Measurements from ENCODE around the gene SMYD1.

SMYD1 gene

GRCh38 chr2:88144271-88144670 is 76.6 kb downstream of the SMYD1 start:
- intact Hi-C loops (cut with micrococcal nuclease), result no loop called here
- no peak overlapping the region for H3K27ac Mint-ChIP-seq
- no peak overlapping the region for H3K4me3 Mint-ChIP-seq
- no peaks in the 10 kb centered on the region for H3K36me3 Mint-ChIP-seq (ENCODE audit: low read depth)
- H3K27me3 Mint-ChIP-seq, result peaks cover 7% of the 10 kb centered on the region
- H3K4me1 Mint-ChIP-seq (ENCODE audit: low read depth), result no peaks in the 10 kb centered on the region
- peaks cover 42% of the 10 kb centered on the region for H3K9me3 Mint-ChIP-seq

DNA sequence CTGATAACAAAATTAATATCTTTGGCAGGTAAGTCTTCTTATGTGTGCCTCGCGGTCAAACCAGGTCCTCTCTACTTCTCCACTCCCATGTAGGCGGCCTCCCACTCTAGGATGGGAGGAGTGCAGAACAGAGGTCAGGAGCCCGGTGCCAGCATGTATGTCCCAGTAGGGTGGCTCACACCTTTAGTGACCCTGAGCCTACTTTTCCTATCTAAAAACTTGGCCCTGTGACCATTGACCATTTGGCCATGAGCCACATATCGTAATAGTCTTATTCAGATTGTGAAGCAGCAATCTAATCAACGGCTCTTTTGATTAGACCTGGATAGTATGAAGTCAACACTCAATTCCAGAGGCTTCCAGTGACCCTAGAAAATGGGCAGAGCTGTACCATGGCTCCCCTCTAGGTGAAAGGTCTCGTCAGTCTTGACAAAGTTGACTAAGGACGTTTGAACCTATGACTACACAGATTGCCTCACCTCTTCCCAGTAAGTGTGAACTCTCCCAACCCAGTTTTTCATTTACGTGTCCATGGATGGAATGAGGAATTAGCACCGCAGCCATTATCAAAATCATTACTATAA is 77.4 kb downstream of the SMYD1 start:
- intact Hi-C loops (cut with micrococcal nuclease), result no loop called here
- Mint-ChIP-seq H3K27me3 (peaks cover 7% of the 10 kb centered on the region), H3K36me3 (ENCODE audit: low read depth) (no peaks in the 10 kb centered on the region), H3K4me1 (ENCODE audit: low read depth) (no peaks in the 10 kb centered on the region), H3K9me3 (peaks cover 47% of the 10 kb centered on the region), H3K4me3 (no peak overlapping the region), H3K27ac (no peak overlapping the region)

DNA sequence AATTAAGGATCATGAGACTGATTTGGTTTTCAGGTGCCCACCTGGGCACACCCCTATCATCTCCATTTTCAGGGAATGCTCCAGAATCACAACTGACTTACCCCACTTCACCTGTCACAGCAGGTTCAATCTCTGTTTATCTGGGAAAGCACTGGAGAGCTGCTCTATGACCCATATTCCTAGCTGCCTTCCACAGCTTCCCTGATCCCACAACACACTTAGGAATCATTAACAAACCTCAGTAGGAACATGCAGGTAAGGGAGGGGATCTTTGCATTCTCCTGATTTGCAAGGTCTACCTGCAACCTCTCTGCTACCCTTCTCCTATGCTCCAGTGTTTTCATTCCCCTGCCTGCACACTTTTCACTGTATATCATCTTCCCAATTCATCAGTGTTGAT is 79.0 kb downstream of the SMYD1 start:
- H3K27ac Mint-ChIP-seq, result no peak overlapping the region
- intact Hi-C loops (cut with micrococcal nuclease), result no loop called here

DNA sequence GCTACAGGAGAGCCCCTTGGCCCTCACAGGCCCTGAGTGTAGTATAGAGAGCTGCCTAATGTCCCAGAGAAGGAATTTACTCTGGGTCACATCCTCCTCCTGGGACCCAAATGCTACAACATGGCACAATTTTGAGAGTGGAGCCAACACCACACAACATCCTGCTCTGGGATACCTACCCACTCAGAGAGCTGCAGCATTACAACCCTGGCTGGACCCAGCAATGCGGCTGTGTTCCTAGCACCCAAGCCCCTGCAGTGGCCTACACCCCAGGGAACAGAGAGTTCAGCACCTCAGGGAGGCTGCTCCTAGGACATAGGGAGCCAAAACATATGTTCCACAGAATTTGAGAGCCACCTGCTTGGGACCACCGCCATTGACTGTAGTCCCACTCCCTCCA is 79.5 kb downstream of the SMYD1 start:
- Mint-ChIP-seq H3K36me3 (ENCODE audit: low read depth) (no peaks in the 10 kb centered on the region), H3K4me1 (ENCODE audit: low read depth) (no peaks in the 10 kb centered on the region), H3K27me3 (peaks cover under 1% of the 10 kb centered on the region), H3K27ac (no peak overlapping the region), H3K9me3 (peaks cover 45% of the 10 kb centered on the region), H3K4me3 (no peak overlapping the region)
- intact Hi-C loops (cut with micrococcal nuclease), result no loop called here

More for the DNA sequence above, 79.0 kb downstream of the SMYD1 start:
- H3K36me3 Mint-ChIP-seq (ENCODE audit: low read depth), result no peaks in the 10 kb centered on the region
- H3K4me3 Mint-ChIP-seq, result no peak overlapping the region
- H3K27me3 Mint-ChIP-seq, result peaks cover 2% of the 10 kb centered on the region
- H3K9me3 Mint-ChIP-seq, result peaks cover 46% of the 10 kb centered on the region
- no peaks in the 10 kb centered on the region for H3K4me1 Mint-ChIP-seq (ENCODE audit: low read depth)

GRCh38 chr2:88148929-88149438 is 81.4 kb downstream of the SMYD1 start:
- Mint-ChIP-seq H3K4me1 (ENCODE audit: low read depth) (no peaks in the 10 kb centered on the region), H3K36me3 (ENCODE audit: low read depth) (no peaks in the 10 kb centered on the region), H3K4me3 (no peak overlapping the region), H3K27me3 (peaks cover 2% of the 10 kb centered on the region), H3K9me3 (peaks cover 53% of the 10 kb centered on the region), H3K27ac (no peak overlapping the region)
- intact Hi-C loops (cut with micrococcal nuclease), result no loop called here

- Mint-ChIP-seq H3K4me3 (no peak overlapping the region), H3K9me3 (no peaks in the 10 kb centered on the region), H3K4me1 (ENCODE audit: low read depth) (peaks cover 6% of the 10 kb centered on the region), H3K27me3 (peaks cover 1% of the 10 kb centered on the region), H3K36me3 (ENCODE audit: low read depth) (no peaks in the 10 kb centered on the region), H3K27ac (no peak overlapping the region)
- intact Hi-C loops (cut with micrococcal nuclease), result no loop called here
Observed at GRCh38 chr2:88159481-88159880, 91.9 kb downstream of the SMYD1 start.

DNA sequence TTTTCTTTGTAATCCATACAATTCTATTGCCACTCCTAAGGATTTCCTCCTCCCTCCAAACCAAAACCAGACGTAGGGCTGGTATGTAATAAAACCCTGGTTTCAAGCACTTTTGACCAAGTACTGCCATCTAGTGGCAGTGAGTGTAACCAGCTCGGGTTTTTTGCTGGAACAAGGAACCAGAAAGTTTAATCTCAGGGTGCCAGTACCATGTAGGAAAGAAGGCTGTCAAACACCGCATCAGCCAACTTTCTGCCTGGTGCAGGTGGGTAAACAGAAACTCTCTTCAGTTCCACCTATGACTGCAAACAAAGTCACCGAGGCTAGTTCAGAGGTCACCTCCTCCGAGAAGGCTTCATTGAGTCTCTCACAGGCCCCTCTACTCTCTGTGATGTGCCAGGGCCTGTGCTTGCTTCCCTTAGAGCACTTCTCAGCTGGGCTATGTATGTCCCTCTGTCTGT is 92.4 kb downstream of the SMYD1 start:
- no peaks in the 10 kb centered on the region for H3K36me3 Mint-ChIP-seq (ENCODE audit: low read depth)
- H3K4me1 Mint-ChIP-seq (ENCODE audit: low read depth), result peaks cover 1% of the 10 kb centered on the region
- no peaks in the 10 kb centered on the region for H3K9me3 Mint-ChIP-seq
- no peak overlapping the region for H3K4me3 Mint-ChIP-seq
- intact Hi-C loops (cut with micrococcal nuclease), result loop anchor here (1.0 to 5.0 kb wide), 2 partner anchors 100 to 158 kb away; no protein-coding TSS in a partner anchor
- H3K27me3 Mint-ChIP-seq, result peaks cover 2% of the 10 kb centered on the region
- H3K27ac Mint-ChIP-seq, result no peak overlapping the region

DNA sequence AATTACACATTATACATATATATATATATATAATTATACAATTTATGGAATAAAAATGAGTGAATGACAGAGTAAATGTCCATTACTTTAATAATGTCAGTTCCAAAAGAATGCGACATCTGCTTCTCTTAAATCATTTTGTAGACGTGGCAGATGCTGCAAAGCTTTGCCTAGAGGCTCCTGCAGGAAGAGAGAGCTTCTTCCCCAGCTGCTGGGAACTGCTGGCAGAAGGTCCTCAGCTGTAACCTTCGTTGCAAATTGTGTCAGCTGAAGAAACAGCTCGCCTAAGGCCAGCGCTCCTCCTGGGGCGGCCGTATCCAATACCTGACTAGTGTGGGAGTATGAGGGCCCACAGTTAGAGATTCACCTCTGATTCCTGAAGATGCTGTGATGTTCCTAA is 92.9 kb downstream of the SMYD1 start:
- intact Hi-C loops (cut with micrococcal nuclease), result loop anchor here (1.0 to 5.0 kb wide), 2 partner anchors 100 to 158 kb away; no protein-coding TSS in a partner anchor
- Mint-ChIP-seq H3K4me3 (no peak overlapping the region), H3K27ac (no peak overlapping the region), H3K27me3 (peaks cover 2% of the 10 kb centered on the region), H3K9me3 (no peaks in the 10 kb centered on the region), H3K36me3 (ENCODE audit: low read depth) (no peaks in the 10 kb centered on the region), H3K4me1 (ENCODE audit: low read depth) (no peaks in the 10 kb centered on the region)

DNA sequence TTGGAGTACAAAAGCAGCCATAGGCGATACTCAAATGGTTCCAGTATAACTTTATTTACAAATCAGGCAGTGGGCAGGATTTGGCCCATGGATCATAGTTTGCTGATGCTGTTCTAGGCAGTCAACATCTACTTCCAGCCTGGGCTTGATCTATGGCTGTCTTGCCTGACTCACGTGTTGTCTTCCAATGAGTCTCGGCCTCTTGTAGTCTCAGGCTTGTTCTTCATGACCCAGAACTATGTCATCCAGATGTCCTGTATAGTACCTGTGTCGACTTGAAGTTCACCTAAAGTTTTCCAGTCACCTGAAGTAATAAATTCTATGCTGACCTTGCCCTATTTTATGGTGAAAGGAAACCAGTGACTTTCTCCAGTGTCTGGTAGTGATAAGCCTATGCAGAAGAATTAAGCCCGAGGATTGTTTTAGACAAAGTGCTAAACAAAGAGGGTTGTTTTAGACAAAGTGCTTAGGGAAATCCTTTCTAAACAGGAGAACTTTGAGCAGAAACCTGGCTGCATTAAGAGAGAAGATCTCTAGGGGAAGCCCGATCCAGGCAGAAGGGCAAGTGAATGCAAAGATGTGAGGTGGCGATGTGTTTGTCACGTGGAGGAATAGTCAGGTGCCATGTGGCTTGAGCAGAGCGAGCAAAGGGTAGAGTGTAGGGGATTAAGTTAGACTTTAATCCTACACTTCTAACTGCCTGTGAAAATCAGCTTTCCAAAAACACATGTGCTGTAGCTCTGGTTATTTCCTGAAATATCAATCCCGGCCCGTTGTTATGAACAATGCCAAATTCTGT is 94.0 kb downstream of the SMYD1 start:
- no peaks in the 10 kb centered on the region for H3K9me3 Mint-ChIP-seq
- H3K36me3 Mint-ChIP-seq (ENCODE audit: low read depth), result no peaks in the 10 kb centered on the region
- intact Hi-C loops (cut with micrococcal nuclease), result loop anchor here (5.0 kb wide), 1 partner anchor 159 kb away; no protein-coding TSS in a partner anchor
- no peak overlapping the region for H3K4me3 Mint-ChIP-seq
- peaks cover 2% of the 10 kb centered on the region for H3K27me3 Mint-ChIP-seq
- no peaks in the 10 kb centered on the region for H3K4me1 Mint-ChIP-seq (ENCODE audit: low read depth)
- no peak overlapping the region for H3K27ac Mint-ChIP-seq

All from dendritic cell treated with granulocyte-macrophage colony-stimulating factor and Interleukin-4, amounts not matched to agents 40 ng/mL and 50 ng/mL, for 4 days (primary cell).